OCI-LY7 (cell line): ENCODE results near the gene NAIP. TPM values are rescaled to one million over a fixed set of nuclear protein-coding genes. Genes with fewer than 3 reads are reported as not detected.
"Not testable (repeated sequence)": the region's sequence is repeated elsewhere in the genome, so short reads cannot be mapped to it uniquely, and the experiment has no call there.

ENCODE experiments used
- BruUV-seq: library from RNA; stranded (reverse); fragments of 400-500 nt; replicated peaks from 2 replicates; lab custom pipeline; 2021; lab: Mats Ljungman, UMichigan
- CTCF ChIA-PET: fragments of 300-600 bp; sonication (Branson Sonifier 250); formaldehyde crosslinking; loops from one replicate; lab custom pipeline; 2022; ENCODE audit warnings: antibody characterized with exemption; ENCODE audit not compliant: unreplicated experiment; lab: Charles Lee
- POLR2A ChIA-PET: fragments of 300-600 bp; sonication (Branson Sonifier 250); formaldehyde crosslinking; loops from one replicate; lab custom pipeline; 2022; ENCODE audit warnings: antibody characterized with exemption; lab: Charles Lee
- DNase-seq: peaks from one replicate; pipeline ENCODE4 v3.0.0-alpha.2; 2015; ENCODE audit warnings: low spot score
- H2AFZ ChIP-seq: fragments of 200-600 bp; sonication (generic), shearing (Covaris generic); 2 replicates; pipeline ENCODE4 v1.6.1; 2014; ENCODE audit warnings: mild to moderate bottlenecking, antibody characterized with exemption, low read length, moderate library complexity
- H3K27ac ChIP-seq: fragments of 200-600 bp; sonication (generic); 2 replicates; pipeline ENCODE4 v1.5.1; 2014; ENCODE audit warnings: mixed run types, low read depth, mild to moderate bottlenecking, moderate library complexity, low read length, inconsistent platforms; ENCODE audit not compliant: poor library complexity, severe bottlenecking
- H3K36me3 ChIP-seq: fragments of 200-600 bp; sonication (generic); 2 replicates; pipeline ENCODE4 v1.6.1; 2014; ENCODE audit warnings: mild to moderate bottlenecking, antibody characterized with exemption, low read length, moderate library complexity, mixed read lengths; ENCODE audit not compliant: insufficient read depth
- H3K4me1 ChIP-seq: fragments of 200-600 bp; sonication (generic); 2 replicates; pipeline ENCODE4 v1.5.1; 2014; ENCODE audit warnings: mild to moderate bottlenecking, low read length; ENCODE audit not compliant: insufficient read depth, poor library complexity, severe bottlenecking
- H3K4me2 ChIP-seq: fragments of 200-600 bp; sonication (generic); 2 replicates; pipeline ENCODE4 v1.6.1; 2014; ENCODE audit warnings: mild to moderate bottlenecking, low read length
- H3K4me3 ChIP-seq: fragments of 200-600 bp; sonication (generic); 2 replicates; pipeline ENCODE4 v1.5.1; 2014; ENCODE audit warnings: mild to moderate bottlenecking, low read depth, low read length; ENCODE audit not compliant: poor library complexity, severe bottlenecking
- H3K79me2 ChIP-seq: fragments of 200-600 bp; sonication (generic); 2 replicates; pipeline ENCODE4 v1.6.1; 2016; ENCODE audit warnings: low read depth, mild to moderate bottlenecking, low read length, moderate library complexity, mixed read lengths; ENCODE audit not compliant: insufficient read depth
- H3K9me2 ChIP-seq: fragments of 200-600 bp; sonication (generic); 2 replicates; pipeline ENCODE4 v1.6.1; 2016; ENCODE audit warnings: mild to moderate bottlenecking, low read length, mixed read lengths; ENCODE audit not compliant: insufficient read depth
- H3K9me3 ChIP-seq: fragments of 200-600 bp; sonication (generic); 2 replicates; pipeline ENCODE4 v1.6.1; 2014; ENCODE audit warnings: mild to moderate bottlenecking, mixed run types, low read length, mixed read lengths
- H4K20me1 ChIP-seq: fragments of 200-600 bp; sonication (generic); 2 replicates; pipeline ENCODE4 v1.6.1; 2014; ENCODE audit warnings: mild to moderate bottlenecking, antibody characterized with exemption, low read length, moderate library complexity, mixed read lengths; ENCODE audit not compliant: insufficient read depth
- intact Hi-C: fragments of 100-400 bp; cut with micrococcal nuclease; formaldehyde crosslinking; loops from one replicate; pipeline ENCODE4 v1.10.0; 2022; ENCODE audit not compliant: unreplicated experiment
- total RNA-seq, 2 experiments: library from RNA; depleted of rRNA in 1 of 2; stranded (reverse); fragments of >200 nt in 1 of 2; shearing (Covaris generic) in 1 of 2; gene quantifications; 2 replicates each; pipeline ENCODE4 v1.2.3, GENCODE V29; 2014 to 2022

NAIP gene
- total RNA-seq, 2 experiments from 2014 or later: 8.0 to 14.0 TPM

- H2AFZ ChIP-seq, H3K9me2 ChIP-seq, H3K4me1 ChIP-seq, H3K9me3 ChIP-seq, CTCF ChIA-PET, DNase-seq, H3K4me2 ChIP-seq, H3K79me2 ChIP-seq, H4K20me1 ChIP-seq, POLR2A ChIA-PET, H3K27ac ChIP-seq, intact Hi-C loops, H3K36me3 ChIP-seq, BruUV-seq, H3K4me3 ChIP-seq: not testable (repeated sequence)
Observed at GRCh38 chr5:71044128-71044527, 19.0 kb upstream of the NAIP start.

GRCh38 chr5:71031046-71031776 is 6.1 kb upstream of the NAIP start:
- DNase-seq, BruUV-seq, H4K20me1 ChIP-seq, intact Hi-C loops, H2AFZ ChIP-seq, H3K36me3 ChIP-seq, H3K4me3 ChIP-seq, H3K9me3 ChIP-seq, CTCF ChIA-PET, H3K9me2 ChIP-seq, H3K4me1 ChIP-seq, H3K79me2 ChIP-seq, POLR2A ChIA-PET, H3K27ac ChIP-seq, H3K4me2 ChIP-seq: not testable (repeated sequence)

GRCh38 chr5:71020643-71021042 is 4.5 kb downstream of the NAIP start:
- H3K36me3 ChIP-seq, H3K9me2 ChIP-seq, DNase-seq, H2AFZ ChIP-seq, H3K27ac ChIP-seq, CTCF ChIA-PET, H4K20me1 ChIP-seq, H3K9me3 ChIP-seq, H3K4me1 ChIP-seq, H3K4me2 ChIP-seq, POLR2A ChIA-PET, intact Hi-C loops, H3K79me2 ChIP-seq, H3K4me3 ChIP-seq, BruUV-seq: not testable (repeated sequence)

GRCh38 chr5:71018376-71019005 is 6.6 kb downstream of the NAIP start:
- H3K36me3 ChIP-seq, DNase-seq, POLR2A ChIA-PET, H2AFZ ChIP-seq, CTCF ChIA-PET, H3K79me2 ChIP-seq, intact Hi-C loops, BruUV-seq, H3K4me1 ChIP-seq, H3K4me3 ChIP-seq, H3K9me2 ChIP-seq, H3K27ac ChIP-seq, H3K9me3 ChIP-seq, H3K4me2 ChIP-seq, H4K20me1 ChIP-seq: not testable (repeated sequence)
